ENCODE measurements around the gene RTN4RL2. TPM values are rescaled to one million over a fixed set of nuclear protein-coding genes. Genes with fewer than 3 reads are reported as not detected.

RTN4RL2 gene
- total RNA-seq, 1 donor from 2014 or later = 4.8 TPM

DNA sequence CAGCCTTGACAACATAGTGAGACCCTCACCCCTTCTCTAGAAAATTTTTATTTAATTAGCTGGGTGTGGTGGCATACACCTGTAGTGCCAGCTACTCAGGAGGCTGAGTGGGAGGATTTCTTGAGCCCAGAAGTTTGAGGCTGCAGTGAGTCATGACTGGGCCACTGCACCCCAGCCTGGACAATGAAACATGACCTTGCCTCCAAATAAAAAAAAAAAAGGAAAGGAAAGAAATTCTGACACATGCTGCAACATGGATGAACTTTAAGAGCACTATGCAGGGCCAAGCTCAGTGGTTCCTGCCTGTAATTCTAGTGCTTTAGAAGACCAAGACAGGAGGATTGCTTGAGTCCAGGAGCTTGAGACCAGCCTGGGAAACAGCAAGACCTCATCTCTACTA is 42.2 kb upstream of the RTN4RL2 start:
- H3K9me3 ChIP-seq = no peaks in the 10 kb centered on the region
- H3K4me3 ChIP-seq = no peak overlapping the region
- H3K36me3 ChIP-seq = peaks cover 97% of the 10 kb centered on the region
- H3K27me3 ChIP-seq (ENCODE audit: low read depth) = no peaks in the 10 kb centered on the region
- ATAC-seq (no peak), DNase-seq (no peak)
- intact Hi-C loops (cut with DNase I) = no loop called here
- no peak overlapping the region for H3K27ac ChIP-seq
- TF ChIP-seq, protein P1, sequence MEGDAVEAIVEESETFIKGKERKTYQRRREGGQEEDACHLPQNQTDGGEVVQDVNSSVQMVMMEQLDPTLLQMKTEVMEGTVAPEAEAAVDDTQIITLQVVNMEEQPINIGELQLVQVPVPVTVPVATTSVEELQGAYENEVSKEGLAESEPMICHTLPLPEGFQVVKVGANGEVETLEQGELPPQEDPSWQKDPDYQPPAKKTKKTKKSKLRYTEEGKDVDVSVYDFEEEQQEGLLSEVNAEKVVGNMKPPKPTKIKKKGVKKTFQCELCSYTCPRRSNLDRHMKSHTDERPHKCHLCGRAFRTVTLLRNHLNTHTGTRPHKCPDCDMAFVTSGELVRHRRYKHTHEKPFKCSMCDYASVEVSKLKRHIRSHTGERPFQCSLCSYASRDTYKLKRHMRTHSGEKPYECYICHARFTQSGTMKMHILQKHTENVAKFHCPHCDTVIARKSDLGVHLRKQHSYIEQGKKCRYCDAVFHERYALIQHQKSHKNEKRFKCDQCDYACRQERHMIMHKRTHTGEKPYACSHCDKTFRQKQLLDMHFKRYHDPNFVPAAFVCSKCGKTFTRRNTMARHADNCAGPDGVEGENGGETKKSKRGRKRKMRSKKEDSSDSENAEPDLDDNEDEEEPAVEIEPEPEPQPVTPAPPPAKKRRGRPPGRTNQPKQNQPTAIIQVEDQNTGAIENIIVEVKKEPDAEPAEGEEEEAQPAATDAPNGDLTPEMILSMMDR (IDR thresholded peaks at IDR 0.05) = no peak
- peaks cover 22% of the 10 kb centered on the region for H3K4me1 ChIP-seq

DNA sequence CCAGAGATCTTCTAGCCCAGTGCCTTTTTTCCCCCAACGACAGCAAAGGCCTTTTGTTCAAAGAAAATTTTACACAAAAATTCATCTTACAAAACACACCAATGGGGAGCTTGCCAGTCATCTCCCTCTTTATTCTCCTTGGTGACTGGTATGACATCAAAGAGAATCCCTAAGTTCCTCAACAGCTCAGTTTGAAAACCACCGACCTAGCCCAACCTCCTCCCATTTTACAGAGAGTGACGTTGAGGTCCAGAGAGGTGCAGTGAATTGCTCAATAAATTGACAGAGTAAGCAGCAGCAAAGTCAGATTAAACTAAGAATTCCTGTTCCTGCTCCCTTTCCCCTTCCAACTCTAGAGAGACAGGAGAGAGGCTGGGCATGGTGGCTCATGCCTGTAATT is 41.2 kb upstream of the RTN4RL2 start:
- TF ChIP-seq, protein P1 (IDR thresholded peaks at IDR 0.05) = no peak
- Histone ChIP-seq H3K4me3 (no peak overlapping the region), H3K9me3 (no peaks in the 10 kb centered on the region), H3K27ac (no peak overlapping the region), H3K4me1 (peaks cover 31% of the 10 kb centered on the region), H3K36me3 (peaks cover 97% of the 10 kb centered on the region), H3K27me3 (ENCODE audit: low read depth) (no peaks in the 10 kb centered on the region)
- no peak for ATAC-seq
- no peak for DNase-seq
- intact Hi-C loops (cut with DNase I) = no loop called here

DNA sequence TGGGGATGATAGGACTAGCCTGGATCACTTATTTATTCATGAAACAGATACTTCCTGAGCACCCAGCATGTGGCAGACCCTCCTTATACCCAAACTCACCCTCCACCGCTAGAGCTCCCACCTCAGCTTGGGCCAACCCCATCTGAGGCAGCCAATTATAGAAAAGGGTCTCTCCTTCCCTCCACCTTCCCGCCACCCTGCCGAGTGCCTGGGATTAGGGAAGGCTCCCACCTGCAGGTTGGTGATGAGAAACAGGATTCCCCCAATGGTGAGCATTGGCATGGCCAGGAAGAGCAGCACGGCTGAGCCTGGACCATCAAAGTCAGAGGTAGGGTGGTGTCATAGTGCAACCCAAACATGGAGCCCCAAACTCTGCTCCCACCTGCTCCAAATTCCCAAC is 39.3 kb upstream of the RTN4RL2 start:
- intact Hi-C loops (cut with DNase I) = no loop called here
- no peaks in the 10 kb centered on the region for H3K27me3 ChIP-seq (ENCODE audit: low read depth)
- no peaks in the 10 kb centered on the region for H3K9me3 ChIP-seq
- DNase-seq (no peak), ATAC-seq (no peak)
- TF ChIP-seq, protein P1 (IDR thresholded peaks at IDR 0.05) = no peak
- no peak overlapping the region for H3K4me3 ChIP-seq
- peaks cover 50% of the 10 kb centered on the region for H3K4me1 ChIP-seq
- H3K27ac ChIP-seq = no peak overlapping the region
- H3K36me3 ChIP-seq = peaks cover 88% of the 10 kb centered on the region

DNA sequence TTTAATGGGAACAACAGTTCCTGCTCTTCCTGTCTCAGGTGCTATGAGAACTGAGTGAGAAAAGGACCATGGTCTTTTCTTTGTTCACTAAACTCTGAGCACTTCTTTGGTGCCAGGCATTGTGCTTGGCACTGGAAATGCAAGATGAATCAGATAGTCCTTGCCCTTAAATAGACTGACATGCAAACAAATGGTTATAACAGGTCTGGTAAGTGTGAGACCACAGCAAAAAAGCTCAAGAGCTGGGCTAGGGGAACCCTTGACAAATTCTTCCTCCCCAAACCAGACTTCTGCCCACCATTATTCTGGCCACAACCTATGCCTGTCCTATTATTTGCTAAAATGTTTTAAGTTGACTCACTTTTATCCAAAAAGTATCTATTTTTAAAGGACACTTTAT is 38.5 kb upstream of the RTN4RL2 start:
- peaks cover 81% of the 10 kb centered on the region for H3K36me3 ChIP-seq
- H3K4me3 ChIP-seq = no peak overlapping the region
- DNase-seq = no peak
- no peaks in the 10 kb centered on the region for H3K9me3 ChIP-seq
- H3K27me3 ChIP-seq (ENCODE audit: low read depth) = no peaks in the 10 kb centered on the region
- intact Hi-C loops (cut with DNase I) = no loop called here
- TF ChIP-seq, protein P1 (IDR thresholded peaks at IDR 0.05) = no peak
- H3K27ac ChIP-seq = no peak overlapping the region
- peaks cover 52% of the 10 kb centered on the region for H3K4me1 ChIP-seq
- ATAC-seq = no peak

DNA sequence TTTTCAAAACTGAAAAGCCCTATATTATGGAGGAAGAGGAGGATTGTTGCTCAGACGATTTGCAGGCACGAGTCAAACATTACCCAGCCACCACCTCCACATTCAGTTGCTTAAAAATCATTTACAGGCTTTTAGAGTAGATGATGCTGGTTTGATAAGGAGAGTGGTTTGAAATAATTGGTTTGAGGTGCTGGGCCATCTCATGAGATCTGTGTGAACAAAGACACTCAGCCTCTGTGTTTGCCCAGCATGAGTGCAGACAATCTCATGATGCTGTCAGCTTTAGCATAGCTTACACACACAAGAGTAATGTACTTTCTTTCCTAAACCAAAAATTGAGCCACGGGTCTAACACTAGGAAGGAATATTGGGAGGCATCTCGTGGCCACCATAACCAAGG is 37.7 kb upstream of the RTN4RL2 start:
- intact Hi-C loops (cut with DNase I) = no loop called here
- no peak for DNase-seq
- Histone ChIP-seq H3K36me3 (peaks cover 72% of the 10 kb centered on the region), H3K27me3 (ENCODE audit: low read depth) (no peaks in the 10 kb centered on the region), H3K27ac (no peak overlapping the region), H3K9me3 (no peaks in the 10 kb centered on the region), H3K4me3 (no peak overlapping the region), H3K4me1 (peaks cover 52% of the 10 kb centered on the region)
- TF ChIP-seq, protein P1 (IDR thresholded peaks at IDR 0.05) = no peak
- no peak for ATAC-seq
